RPMI7951 (cell line): Measurements from ENCODE around the gene MDH2. TPM values are rescaled to one million over a fixed set of nuclear protein-coding genes. Genes with fewer than 3 reads are reported as not detected.
"Not testable (repeated sequence)": the region's sequence is repeated elsewhere in the genome, so short reads cannot be mapped to it uniquely, and the experiment has no call there.

Experiments
- DNase-seq: peaks from one replicate; pipeline ENCODE4 v3.0.0-alpha.2; 2012; ENCODE audit warnings: low read depth
- total RNA-seq: library from RNA; depleted of rRNA; stranded (reverse); fragments of >200 nt; shearing (Covaris generic); gene quantifications from 2 replicates; pipeline ENCODE4 v1.2.3, GENCODE V29; 2014; rRNA removed

Gene MDH2, protein sequence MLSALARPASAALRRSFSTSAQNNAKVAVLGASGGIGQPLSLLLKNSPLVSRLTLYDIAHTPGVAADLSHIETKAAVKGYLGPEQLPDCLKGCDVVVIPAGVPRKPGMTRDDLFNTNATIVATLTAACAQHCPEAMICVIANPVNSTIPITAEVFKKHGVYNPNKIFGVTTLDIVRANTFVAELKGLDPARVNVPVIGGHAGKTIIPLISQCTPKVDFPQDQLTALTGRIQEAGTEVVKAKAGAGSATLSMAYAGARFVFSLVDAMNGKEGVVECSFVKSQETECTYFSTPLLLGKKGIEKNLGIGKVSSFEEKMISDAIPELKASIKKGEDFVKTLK
- 84.1 and 97.4 TPM in 2 replicates for total RNA-seq

GRCh38 chr7:76047811-76048667 lies at the start of gene MDH2, which contains the start of gene STYXL1:
Gene MDH2 (plus strand): TSS chr7:76048106. CDS start chr7:76048161, 55 bp downstream.
Gene STYXL1 (minus strand): TSS chr7:76048000. CDS start chr7:76030523, 17,477 bp downstream.
- DNase-seq = peak; percentile 96

GRCh38 chr7:76000566-76000965 lies 47.3 kb upstream of the MDH2 start:
- DNase-seq = no peak

GRCh38 chr7:76002139-76002538 lies 45.8 kb upstream of the MDH2 start:
- DNase-seq = no peak

- no peak for DNase-seq
These were observed 45.1 kb upstream of the MDH2 start for GRCh38 chr7:76002822-76003221.

DNA sequence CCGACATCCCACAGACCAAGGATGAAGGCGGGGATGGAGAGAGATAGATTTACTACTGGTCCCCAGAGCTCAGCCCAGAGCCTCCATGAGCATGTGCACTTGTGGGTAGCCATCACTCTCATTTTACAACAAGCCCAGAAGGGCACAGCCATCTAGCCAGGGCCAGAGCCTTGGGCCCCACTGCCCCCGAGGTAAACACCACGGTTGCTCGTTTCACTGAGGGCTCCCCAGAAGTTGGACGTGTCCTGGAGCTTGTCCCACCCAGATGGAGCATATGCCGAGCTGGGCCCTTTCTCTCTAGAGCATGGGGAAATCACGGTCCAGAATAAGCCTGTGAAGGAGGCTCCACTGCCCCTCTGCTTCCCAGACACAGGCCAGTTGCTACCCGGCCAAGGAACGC lies 44.6 kb upstream of the MDH2 start:
- no peak for DNase-seq

- DNase-seq = not testable (repeated sequence)
These were observed 42.9 kb upstream of the MDH2 start for GRCh38 chr7:76005004-76005403.

DNA sequence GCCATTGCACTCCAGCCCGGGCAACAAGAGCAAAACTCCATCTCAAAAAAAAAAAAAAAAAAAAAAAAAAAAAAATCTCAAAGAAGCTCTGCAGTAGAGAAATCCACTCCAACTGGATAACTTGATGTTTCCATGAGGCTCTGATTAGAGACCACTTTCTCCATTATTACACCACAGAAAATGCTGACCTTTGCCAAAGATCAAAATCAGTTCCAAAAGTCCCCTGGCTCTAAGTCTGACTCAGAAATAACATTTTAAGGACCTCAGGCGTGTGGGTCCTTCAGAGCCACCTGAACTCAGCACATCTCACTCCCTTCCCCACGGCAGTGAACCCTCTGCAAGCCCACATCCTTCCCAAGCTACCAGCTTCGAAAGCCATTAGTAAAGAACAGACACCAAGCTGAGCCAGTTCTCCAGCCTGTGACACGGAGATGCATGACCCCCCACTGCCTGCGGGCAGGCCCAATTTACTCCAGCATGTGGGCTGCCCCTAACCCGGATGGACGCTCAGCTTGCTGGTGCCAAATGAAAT lies 39.7 kb upstream of the MDH2 start:
- peak; percentile 15 for DNase-seq

- no peak for DNase-seq
These were observed 38.0 kb upstream of the MDH2 start for GRCh38 chr7:76009672-76010600.

DNA sequence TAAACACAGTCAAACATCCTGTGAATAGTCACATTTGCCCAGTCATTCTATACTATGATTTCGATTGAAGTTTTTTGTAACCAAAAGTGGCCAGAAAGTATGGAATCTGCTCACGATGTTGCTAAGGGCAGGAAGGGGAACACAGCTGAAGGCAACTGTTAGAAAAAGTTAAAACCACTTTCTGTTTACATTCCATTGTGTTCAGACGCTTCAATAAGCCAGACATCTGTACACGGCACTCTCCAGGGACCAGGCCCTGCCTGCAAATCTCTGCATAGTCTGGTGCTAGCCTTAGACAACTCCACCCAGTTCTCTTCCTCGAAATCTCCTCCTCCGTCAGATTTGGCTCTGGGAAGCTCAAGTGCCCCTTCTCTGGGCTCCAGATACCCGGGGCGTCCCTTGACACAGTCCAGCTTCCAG lies 36.5 kb upstream of the MDH2 start:
- no peak for DNase-seq

GRCh38 chr7:76016191-76016947 lies 31.5 kb upstream of the MDH2 start:
- DNase-seq = no peak

DNA sequence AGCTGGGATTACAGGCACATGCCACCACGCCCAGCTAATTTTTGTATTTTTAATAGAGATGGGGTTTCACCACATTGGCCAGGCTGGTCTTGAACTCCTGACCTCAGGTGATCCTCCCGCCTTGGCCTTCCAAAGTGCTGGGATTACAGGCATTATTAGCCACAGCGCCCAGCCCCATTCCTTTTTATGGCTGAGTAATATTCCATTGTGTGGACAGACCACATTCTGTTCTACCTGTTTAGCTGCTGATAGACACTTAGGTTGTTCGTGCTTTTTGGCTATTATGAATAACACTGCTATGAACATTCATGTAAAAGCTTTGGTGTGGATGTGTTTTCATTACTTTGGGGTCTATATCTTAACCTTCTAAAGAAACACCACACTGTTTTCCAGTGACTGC lies 29.4 kb upstream of the MDH2 start:
- not testable (repeated sequence) for DNase-seq

GRCh38 chr7:76020031-76020714 lies 27.7 kb upstream of the MDH2 start:
- DNase-seq = peak; percentile 54

DNA sequence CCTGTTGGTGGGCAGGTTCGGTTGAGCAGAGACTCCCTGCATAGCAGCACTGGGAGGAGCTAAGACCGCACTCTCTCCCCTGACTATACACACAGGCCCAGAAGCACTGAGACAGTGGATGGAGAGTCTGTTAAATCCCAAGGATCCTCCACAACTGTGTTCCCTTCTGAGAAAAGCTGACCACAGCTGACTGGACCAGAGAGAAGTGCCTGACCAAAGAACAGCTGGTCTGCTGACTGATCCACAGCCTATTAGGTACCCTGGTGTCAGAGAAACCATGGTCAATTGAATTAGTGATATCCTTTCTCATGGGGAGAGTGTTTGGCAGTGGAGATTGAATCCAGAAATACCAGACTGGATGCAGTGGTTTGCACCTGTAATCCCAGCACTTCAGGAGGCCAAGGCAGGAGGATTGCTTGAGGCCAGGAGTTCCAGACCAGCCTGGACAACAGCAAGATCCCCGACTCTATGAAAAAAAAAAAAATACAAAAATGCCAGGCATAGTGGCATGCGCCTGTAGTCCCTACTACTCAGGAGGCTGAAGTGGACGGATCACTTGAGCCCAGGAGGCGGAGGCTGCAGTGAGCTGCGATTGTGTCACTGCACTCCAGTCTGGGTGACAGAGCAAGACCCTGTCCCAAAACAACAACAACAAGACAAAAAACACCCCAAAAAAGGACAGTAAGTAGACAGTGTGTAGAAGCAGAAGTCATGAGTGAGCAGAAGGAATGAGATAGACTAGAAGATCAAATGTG lies 25.7 kb upstream of the MDH2 start:
- no peak for DNase-seq

DNA sequence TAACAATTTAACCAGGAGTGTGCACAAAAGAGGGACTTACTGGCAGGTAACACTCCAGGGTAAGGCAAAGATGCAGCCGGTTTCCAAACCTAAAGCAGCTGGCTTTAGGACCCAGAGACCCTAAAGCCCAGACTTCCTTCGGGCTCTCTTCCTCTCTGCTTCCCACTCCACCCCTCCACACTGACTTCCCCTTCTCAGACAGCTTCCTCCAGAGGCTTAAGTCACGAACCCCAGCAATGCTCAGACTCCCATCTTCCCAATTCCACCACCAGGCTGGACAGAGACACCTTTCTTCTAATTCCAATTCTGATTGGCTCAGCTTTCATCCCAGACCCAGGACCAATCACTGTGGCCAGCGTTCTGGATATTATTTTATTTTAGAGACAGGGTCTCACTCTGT lies 24.9 kb upstream of the MDH2 start:
- DNase-seq = no peak

DNA sequence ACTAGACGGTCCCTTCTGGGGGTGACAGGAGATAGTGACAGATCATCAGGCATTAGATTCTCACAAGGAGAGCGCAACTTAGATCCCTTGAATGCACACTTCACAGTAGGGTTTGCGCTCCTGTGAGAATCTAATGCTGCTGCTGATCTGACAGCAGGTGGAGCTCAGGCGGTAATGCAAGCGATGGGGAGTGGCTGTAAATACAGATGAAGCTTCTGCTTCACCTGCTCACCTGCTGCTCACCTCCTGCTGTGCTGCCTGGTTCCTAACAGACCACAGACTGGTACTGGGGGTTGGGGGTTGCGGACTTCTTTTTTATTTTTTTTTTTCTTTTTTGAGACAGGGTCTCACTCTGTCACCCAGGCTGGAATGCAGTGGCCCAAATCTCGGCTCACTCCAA lies 18.2 kb upstream of the MDH2 start:
- not testable (repeated sequence) for DNase-seq

DNA sequence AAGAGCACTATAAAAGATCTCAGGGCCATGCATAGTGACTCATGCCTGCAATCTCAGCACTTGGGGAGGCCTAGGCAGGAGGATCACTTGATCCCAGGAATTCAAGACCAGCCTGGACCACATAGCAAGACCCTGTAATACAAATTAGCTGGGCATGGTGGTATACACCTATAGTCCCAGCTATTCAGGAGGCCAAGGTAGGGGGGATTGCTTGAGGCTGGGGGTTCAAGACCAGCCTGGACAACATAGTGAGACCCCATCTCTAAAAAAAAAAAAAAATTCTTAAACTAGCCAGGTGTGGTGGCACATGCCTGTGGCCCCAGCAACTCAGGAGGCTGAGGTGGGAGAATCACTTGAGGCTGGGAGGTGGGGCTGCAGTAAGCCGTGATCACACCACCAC lies 15.9 kb upstream of the MDH2 start:
- DNase-seq = no peak

GRCh38 chr7:76037310-76037709 lies 10.6 kb upstream of the MDH2 start:
- DNase-seq = peak; percentile 69

DNA sequence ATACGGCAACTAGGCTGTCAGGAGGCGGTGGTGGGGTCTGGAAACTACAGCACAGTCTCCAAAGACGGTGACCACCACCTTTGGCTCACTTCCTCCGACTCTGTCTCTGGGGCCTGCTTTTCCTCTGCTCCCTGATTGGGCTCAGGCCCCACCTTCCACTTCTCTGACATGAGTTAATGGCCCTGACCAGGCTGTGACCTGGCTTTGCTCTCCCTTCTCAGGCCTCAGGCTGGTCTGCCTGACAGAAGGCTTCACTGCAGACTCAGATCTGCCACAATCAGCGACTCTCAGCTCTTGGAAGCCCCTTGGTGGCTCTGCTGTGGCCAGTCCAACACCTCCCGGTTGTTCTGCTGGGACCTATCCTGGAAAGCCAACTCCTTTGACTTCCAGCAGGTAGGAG lies 7.8 kb upstream of the MDH2 start:
- DNase-seq = no peak

GRCh38 chr7:76044375-76044865 lies 3.5 kb upstream of the MDH2 start:
- DNase-seq = no peak
